Lower leg skin (tissue), 4 donors: ENCODE data around the gene DVL1. TPM values are rescaled to one million over a fixed set of nuclear protein-coding genes. Genes with fewer than 3 reads are reported as not detected.
"Not testable (repeated sequence)": the region's sequence is repeated elsewhere in the genome, so short reads cannot be mapped to it uniquely, and the experiment has no call there.

Source experiments
- DNase-seq, 2 donors: peaks; one replicate each; pipeline ENCODE4 v3.0.0-alpha.2; 2019; ENCODE audit warnings: low spot score in 2 of 2
- H3K4me3 ChIP-seq: fragments of 200-600 bp; sonication (generic); 2 replicates; pipeline ENCODE4 v1.5.1; 2017; ENCODE audit warnings: mild to moderate bottlenecking, low read depth; ENCODE audit not compliant: poor library complexity, severe bottlenecking
- CTCF ChIP-seq, 3 donors: fragments of 450-650 bp; IDR thresholded peaks; one replicate each; pipeline ENCODE4 v1.5.1; 2016; ENCODE audit warnings: antibody characterized with exemption in 3 of 3, mild to moderate bottlenecking in 3 of 3, moderate library complexity in 2 of 3
- POLR2A ChIP-seq, 2 donors: fragments of 450-650 bp; IDR thresholded peaks; one replicate each; pipeline ENCODE4 v1.6.1; 2016 to 2017; ENCODE audit warnings: antibody characterized with exemption in 2 of 2, mild to moderate bottlenecking in 1 of 2, moderate library complexity in 1 of 2
- WGBS, 2 donors: methylation state at CpG; one replicate each; pipeline ENCODE4 v1.1.5; 2018; 5-methylcytosine and 5-hydroxymethylcytosine counted together
- intact Hi-C: fragments of 100-400 bp; cut with DNase I; formaldehyde crosslinking; loops from one replicate; pipeline ENCODE4 v1.15.0; 2023; ENCODE audit warnings: low total_unique reads
- total RNA-seq, 4 donors: library from RNA; depleted of rRNA; stranded (reverse); fragments of >200 nt; gene quantifications; one replicate each; pipeline ENCODE4 v1.1.0, GENCODE V29; 2016

The DVL1 gene
- total RNA-seq, 4 donors from 2014 or later: 92.0 to 163 (median 113) TPM

- no peak for TF ChIP-seq POLR2A (IDR thresholded peaks at IDR 0.05)
- peak in 1 of 3 donors; percentile 83 for TF ChIP-seq CTCF (IDR thresholded peaks at IDR 0.05)
- H3K4me3 ChIP-seq: no peak overlapping the region
- WGBS, 2 donors: 24 to 29% methylated on average over 14 to 25 of the region's 26 CpGs
- intact Hi-C loops: no loop called here
- DNase-seq: peak in 1 of 2 donors; percentile 95
Observed at GRCh38 chr1:1371746-1372711, 22.8 kb upstream of the DVL1 start.

DNA sequence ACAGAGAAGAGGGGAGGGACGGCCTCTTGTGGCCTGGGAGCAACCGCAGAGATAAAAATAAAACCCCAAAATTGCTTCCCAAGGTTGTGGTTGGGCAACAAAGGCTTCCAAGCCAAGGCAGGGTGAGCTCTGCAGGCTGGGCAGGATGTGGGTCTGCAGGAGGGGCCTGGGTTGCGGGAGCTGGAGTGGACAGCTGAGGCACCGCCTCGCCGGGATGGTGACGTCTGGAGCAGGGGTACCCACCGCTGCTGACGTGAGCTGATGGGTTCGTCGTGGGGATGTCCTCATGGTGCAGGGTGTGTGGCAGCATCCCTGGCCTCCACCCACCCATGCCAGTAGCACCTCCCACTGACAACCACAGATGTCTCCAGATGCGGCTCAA, 22.1 kb upstream of the DVL1 start:
- intact Hi-C loops: no loop called here
- WGBS, 2 donors: 40 to 41% methylated on average over 3 to 10 of the region's 12 CpGs
- TF ChIP-seq CTCF (IDR thresholded peaks at IDR 0.05): no peak
- no peak for TF ChIP-seq POLR2A (IDR thresholded peaks at IDR 0.05)
- no peak for DNase-seq
- H3K4me3 ChIP-seq: no peak overlapping the region

- 76 to 79% methylated on average over 12 to 15 of the region's 16 CpGs for WGBS, 2 donors
- DNase-seq: no peak
- H3K4me3 ChIP-seq: no peak overlapping the region
- TF ChIP-seq CTCF (IDR thresholded peaks at IDR 0.05) (no peak), POLR2A (IDR thresholded peaks at IDR 0.05) (no peak)
- intact Hi-C loops: no loop called here
Observed at GRCh38 chr1:1370771-1371300, 21.6 kb upstream of the DVL1 start.

GRCh38 chr1:1370094-1370493, 20.9 kb upstream of the DVL1 start:
- intact Hi-C loops, H3K4me3 ChIP-seq, DNase-seq: not testable (repeated sequence)
- WGBS, 2 donors: 82 to 98% methylated on average over 14 of the region's 14 CpGs

DNA sequence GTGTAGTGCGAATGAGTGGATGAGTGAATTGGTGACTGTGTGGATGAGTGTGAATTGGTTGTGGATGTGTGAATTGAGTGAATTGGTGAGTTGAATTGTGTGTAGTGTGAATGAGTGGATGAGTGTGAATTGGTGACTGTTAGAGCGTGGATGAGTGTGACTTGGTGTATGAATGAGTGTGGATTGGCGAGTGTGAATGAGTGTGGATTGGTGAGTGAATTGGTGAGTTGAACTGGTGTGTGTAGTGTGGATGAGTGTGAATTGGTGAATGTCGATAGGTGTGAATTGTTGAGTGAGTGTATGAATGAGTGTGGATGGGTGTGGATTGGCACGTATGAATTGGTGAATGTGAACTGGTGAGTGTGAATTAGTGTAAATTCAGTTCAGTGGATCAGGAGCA, 18.1 kb upstream of the DVL1 start:
- TF ChIP-seq POLR2A (IDR thresholded peaks at IDR 0.05) (no peak), CTCF (IDR thresholded peaks at IDR 0.05) (no peak)
- no peak overlapping the region for H3K4me3 ChIP-seq
- WGBS, 2 donors: 93 to 95% methylated on average over 5 of the region's 5 CpGs
- DNase-seq: no peak
- intact Hi-C loops: no loop called here

GRCh38 chr1:1366699-1367066, 17.5 kb upstream of the DVL1 start:
- no peak overlapping the region for H3K4me3 ChIP-seq
- intact Hi-C loops: no loop called here
- no peak for DNase-seq
- WGBS, 2 donors: 92 to 96% methylated on average over 2 to 3 of the region's 3 CpGs
- TF ChIP-seq CTCF (IDR thresholded peaks at IDR 0.05) (no peak), POLR2A (IDR thresholded peaks at IDR 0.05) (no peak)
